WI38 (cell line): ENCODE data around the gene TELO2.

Experiments used
- H3K4me3 ChIP-seq: 2 replicates; pipeline ENCODE4 v1.5.1; 2011; ENCODE audit warnings: low read depth, mild to moderate bottlenecking, control low read depth, low read length
- TF ChIP-seq, protein P1 (sequence below): IDR thresholded peaks from 2 replicates; pipeline ENCODE4 v1.5.1; 2012; ENCODE audit warnings: low read depth, mild to moderate bottlenecking, control low read depth, low read length

TELO2 gene

GRCh38 chr16:1502092-1503004, 9.2 kb downstream of the TELO2 start:
- TF ChIP-seq, protein P1, sequence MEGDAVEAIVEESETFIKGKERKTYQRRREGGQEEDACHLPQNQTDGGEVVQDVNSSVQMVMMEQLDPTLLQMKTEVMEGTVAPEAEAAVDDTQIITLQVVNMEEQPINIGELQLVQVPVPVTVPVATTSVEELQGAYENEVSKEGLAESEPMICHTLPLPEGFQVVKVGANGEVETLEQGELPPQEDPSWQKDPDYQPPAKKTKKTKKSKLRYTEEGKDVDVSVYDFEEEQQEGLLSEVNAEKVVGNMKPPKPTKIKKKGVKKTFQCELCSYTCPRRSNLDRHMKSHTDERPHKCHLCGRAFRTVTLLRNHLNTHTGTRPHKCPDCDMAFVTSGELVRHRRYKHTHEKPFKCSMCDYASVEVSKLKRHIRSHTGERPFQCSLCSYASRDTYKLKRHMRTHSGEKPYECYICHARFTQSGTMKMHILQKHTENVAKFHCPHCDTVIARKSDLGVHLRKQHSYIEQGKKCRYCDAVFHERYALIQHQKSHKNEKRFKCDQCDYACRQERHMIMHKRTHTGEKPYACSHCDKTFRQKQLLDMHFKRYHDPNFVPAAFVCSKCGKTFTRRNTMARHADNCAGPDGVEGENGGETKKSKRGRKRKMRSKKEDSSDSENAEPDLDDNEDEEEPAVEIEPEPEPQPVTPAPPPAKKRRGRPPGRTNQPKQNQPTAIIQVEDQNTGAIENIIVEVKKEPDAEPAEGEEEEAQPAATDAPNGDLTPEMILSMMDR, result no peak

DNA sequence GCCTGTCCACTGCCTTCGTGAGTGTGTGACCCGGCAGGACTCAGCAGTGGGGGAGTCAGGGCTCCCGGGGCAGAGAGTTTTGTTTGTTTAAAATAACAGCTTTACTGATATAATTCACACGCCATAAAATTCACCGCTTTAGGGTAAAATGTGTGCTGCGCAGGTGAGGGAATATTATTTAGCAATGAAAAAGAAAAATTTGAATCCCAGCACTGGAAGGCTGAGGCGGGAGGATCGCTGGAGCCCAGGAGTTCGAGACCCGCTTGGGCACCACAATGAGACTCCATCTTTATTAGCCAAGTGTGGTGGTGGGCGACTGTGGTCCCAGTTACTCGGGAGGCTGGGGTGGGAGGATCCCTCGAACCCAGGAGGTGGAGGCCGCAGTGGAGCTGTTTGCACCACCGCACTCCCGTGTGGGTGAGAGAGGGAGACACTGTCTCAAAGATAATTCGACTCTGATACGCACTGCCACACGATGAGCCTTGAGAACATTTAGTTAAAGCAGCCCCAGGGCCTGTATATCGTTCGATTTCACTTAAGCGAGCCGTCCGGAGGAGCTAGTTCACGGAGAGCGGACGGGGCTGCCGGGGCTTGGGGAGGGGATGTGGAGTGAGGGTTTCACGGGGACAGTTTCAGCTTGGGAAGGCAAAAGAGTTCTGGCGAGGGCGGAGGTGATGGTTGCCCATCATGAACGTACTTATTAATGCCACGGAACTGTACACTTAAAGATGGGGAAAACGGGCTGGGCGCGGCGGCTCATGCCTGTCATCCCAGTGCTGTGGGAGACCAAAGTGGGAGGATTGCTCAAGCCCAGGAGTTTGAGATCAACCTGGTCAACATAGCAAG, 10.2 kb downstream of the TELO2 start:
- no peak overlapping the region for H3K4me3 ChIP-seq
- TF ChIP-seq, protein P1, result no peak

More at GRCh38 chr16:1502092-1503004, 9.2 kb downstream of the TELO2 start:
- H3K4me3 ChIP-seq, result no peak overlapping the region

GRCh38 chr16:1505073-1505844, 12.1 kb downstream of the TELO2 start:
- H3K4me3 ChIP-seq, result no peak overlapping the region
- TF ChIP-seq, protein P1, result no peak

- TF ChIP-seq, protein P1, result no peak
Measured at GRCh38 chr16:1505912-1506311, 12.8 kb downstream of the TELO2 start.

DNA sequence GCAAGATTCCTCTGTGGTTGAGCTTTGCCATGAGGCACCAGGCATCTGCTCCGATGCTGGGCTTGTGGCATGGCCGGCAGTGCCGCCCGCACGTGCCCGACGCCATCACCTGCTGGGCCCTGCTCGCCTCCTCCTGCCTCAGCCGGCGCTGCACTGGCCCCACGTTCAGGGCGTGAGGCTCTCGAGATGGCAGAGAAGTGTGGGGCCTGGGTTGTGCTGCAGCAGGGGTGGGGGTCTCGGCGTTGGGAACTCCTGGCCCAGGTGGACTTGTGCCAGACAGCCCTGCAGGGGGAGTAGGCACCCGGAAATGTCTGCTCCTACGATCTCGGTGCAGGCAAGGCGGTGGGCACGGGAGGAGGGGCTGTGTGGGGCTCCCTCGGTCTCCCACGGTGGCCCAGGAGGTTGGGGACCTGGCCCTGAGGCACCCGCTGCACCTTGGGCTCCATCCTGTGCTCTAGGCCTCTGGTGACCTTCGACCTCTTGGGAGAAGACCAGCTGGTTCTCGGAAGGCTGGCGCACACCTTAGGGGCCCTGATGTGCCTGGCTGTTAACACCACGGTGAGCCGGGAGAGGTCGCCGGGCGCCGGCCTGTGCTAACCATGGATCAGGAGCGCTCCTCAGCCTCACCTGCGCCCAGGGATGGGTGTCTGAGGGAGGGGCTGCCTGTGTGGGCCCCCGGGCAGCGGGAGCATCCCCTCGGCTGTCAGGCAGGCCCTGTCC, 13.5 kb downstream of the TELO2 start:
- TF ChIP-seq, protein P1, result no peak
- no peak overlapping the region for H3K4me3 ChIP-seq

More at GRCh38 chr16:1505912-1506311, 12.8 kb downstream of the TELO2 start:
- no peak overlapping the region for H3K4me3 ChIP-seq

GRCh38 chr16:1508494-1509187, 15.5 kb downstream of the TELO2 start:
- TF ChIP-seq, protein P1, result no peak
- H3K4me3 ChIP-seq, result no peak overlapping the region
